Cardiac muscle cell (in vitro differentiated cells and primary cell): ENCODE data around the gene TNFRSF4. TPM values are rescaled to one million over a fixed set of nuclear protein-coding genes. Genes with fewer than 3 reads are reported as not detected.
A peak's percentile ranks its signal among the peaks of the same experiment; 100 is the strongest.

Source experiments
- DNase-seq, 2 donors: peaks; one replicate each; pipeline versions ENCODE4 v3.0.0 to v3.0.0-alpha.2; 2010 to 2017; ENCODE audit warnings: low read depth in 1 of 2, low spot score in 1 of 2
- H3K27ac ChIP-seq: fragments of 200-600 bp; sonication (generic); 2 replicates; pipeline ENCODE4 v1.5.1; 2016
- H3K27me3 ChIP-seq: fragments of 200-600 bp; sonication (generic); 2 replicates; pipeline ENCODE4 v1.6.0; 2016; ENCODE audit warnings: control low read depth
- H3K36me3 ChIP-seq: fragments of 200-600 bp; sonication (generic); 2 replicates; pipeline ENCODE4 v1.5.1; 2016; ENCODE audit warnings: control low read depth
- H3K4me1 ChIP-seq: fragments of 200-600 bp; sonication (generic); 2 replicates; pipeline ENCODE4 v1.8.1; 2017; ENCODE audit warnings: low read depth, mild to moderate bottlenecking, mixed run types
- H3K4me3 ChIP-seq: fragments of 200-600 bp; sonication (generic); 2 replicates; pipeline ENCODE4 v1.5.1; 2016; ENCODE audit warnings: mild to moderate bottlenecking
- H3K9me3 ChIP-seq: fragments of 200-600 bp; sonication (generic); 2 replicates; pipeline ENCODE4 v1.5.1; 2017; ENCODE audit warnings: low read depth, mild to moderate bottlenecking, control low read depth
- polyA plus RNA-seq: library from polyadenylated mRNA; unstranded; fragments of >200 nt; fragmentation: Nextera tagmentation; extraction: Ambion mirVana; gene quantifications from 2 replicates; pipeline ENCODE4 v1.2.1, GENCODE V29; 2016
- total RNA-seq: library from RNA; depleted of rRNA; stranded (reverse); fragments of >200 nt; gene quantifications from 2 replicates; pipeline ENCODE4 v1.2.3, GENCODE V29; 2016
- TF ChIP-seq, protein P1 (sequence below): IDR thresholded peaks from 2 replicates; pipeline ENCODE4 v1.5.1; 2012; ENCODE audit warnings: low read depth, mild to moderate bottlenecking, low read length

Gene TNFRSF4
- total and polyA plus RNA-seq, 2 experiments from 2014 or later, result not detected

DNA sequence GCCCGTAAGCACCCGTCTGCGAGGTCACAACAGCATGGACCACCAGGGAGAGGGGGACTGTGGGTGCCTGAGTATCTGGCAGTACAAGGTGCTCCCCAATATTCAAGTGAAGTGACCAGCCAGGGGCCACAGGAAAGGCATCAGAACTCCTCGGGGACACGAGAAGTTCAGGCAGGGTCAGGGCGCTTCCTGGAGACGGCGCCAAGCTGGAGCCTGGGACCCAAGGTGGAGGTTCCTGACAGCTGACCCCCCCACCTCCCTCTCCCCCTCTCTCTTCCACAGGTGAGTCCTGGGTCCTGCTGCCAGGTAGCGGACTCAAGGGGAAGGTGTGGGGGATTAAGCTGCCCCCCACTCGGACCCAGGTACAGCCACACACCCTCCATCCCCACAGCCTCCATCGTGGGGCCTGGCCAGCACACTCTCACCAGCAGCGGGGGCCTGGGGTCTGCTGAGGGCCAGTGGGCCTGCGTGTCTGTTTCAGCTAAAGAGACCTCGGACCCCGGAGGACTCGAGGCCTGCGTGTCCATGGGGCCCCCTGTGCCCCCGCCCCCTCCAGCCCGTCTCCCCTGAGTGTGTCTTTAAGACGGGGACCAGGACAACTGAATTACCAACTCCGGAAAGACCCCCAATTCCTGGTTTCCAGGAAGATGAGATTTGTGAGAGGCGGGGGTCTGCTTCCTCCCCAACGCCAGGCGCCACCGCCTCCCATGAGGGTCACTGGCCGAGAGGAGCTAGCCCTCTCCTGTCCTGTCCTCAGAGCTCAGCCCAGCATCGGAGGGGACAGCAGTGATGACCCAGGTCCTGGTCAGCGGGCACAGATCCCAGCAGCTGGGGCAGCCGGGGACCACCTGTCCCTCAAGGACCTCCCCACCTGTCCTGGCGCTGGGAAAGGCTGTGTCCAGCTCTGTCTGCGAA, 13.7 kb downstream of the TNFRSF4 start:
- Histone ChIP-seq H3K4me3 (peak overlapping the region; percentile 44), H3K36me3 (no peaks in the 10 kb centered on the region), H3K27me3 (peaks cover 52% of the 10 kb centered on the region), H3K27ac (no peak overlapping the region), H3K9me3 (no peaks in the 10 kb centered on the region), H3K4me1 (no peaks in the 10 kb centered on the region)
- no peak for DNase-seq
- TF ChIP-seq, protein P1, sequence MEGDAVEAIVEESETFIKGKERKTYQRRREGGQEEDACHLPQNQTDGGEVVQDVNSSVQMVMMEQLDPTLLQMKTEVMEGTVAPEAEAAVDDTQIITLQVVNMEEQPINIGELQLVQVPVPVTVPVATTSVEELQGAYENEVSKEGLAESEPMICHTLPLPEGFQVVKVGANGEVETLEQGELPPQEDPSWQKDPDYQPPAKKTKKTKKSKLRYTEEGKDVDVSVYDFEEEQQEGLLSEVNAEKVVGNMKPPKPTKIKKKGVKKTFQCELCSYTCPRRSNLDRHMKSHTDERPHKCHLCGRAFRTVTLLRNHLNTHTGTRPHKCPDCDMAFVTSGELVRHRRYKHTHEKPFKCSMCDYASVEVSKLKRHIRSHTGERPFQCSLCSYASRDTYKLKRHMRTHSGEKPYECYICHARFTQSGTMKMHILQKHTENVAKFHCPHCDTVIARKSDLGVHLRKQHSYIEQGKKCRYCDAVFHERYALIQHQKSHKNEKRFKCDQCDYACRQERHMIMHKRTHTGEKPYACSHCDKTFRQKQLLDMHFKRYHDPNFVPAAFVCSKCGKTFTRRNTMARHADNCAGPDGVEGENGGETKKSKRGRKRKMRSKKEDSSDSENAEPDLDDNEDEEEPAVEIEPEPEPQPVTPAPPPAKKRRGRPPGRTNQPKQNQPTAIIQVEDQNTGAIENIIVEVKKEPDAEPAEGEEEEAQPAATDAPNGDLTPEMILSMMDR, result no peak

DNA sequence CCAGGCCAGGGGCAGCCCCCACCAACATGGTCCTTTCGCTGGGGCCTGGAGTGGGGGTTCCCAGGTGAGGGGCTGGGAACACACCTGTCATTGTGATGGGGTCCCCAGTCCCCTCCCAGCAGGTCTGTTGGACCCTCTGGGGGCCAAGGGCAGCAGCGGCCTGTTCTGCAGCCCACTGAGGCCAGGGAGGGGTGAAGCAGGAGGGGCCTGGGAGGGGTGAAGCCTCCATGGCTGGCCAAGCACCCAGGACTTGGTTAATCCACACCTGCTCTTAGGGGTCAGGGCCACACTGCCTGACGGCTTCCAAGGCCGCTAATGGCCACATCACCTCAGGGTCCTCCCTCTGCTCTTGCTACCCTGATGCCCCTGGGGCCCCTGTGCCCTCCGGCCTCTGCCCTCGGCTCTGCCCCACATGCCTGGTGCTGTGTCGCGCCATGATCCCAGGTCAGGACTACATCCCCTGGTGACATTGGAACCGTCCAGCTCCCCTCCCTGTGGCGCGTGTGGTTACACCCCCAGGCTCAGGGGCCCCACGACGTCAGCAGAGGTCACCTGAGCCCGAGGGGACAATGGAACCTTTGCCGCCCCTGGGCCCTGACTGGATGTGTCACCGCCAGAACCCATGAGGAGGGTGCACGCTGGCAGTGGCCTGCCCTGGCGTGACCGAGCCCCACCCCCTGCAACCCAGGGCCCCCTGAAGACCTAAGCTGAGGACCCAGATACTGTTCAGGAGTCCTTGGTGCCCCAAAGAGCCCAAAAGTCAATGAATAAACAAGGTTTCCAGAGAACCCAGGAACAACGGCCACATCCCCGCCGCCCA, 14.6 kb downstream of the TNFRSF4 start:
- Histone ChIP-seq H3K9me3 (no peaks in the 10 kb centered on the region), H3K4me1 (no peaks in the 10 kb centered on the region), H3K4me3 (no peak overlapping the region), H3K27me3 (peaks cover 45% of the 10 kb centered on the region), H3K36me3 (no peaks in the 10 kb centered on the region), H3K27ac (no peak overlapping the region)
- TF ChIP-seq, protein P1, result no peak
- no peak for DNase-seq

- Histone ChIP-seq H3K27me3 (peaks cover 37% of the 10 kb centered on the region), H3K36me3 (no peaks in the 10 kb centered on the region), H3K4me1 (no peaks in the 10 kb centered on the region), H3K9me3 (no peaks in the 10 kb centered on the region), H3K4me3 (no peak overlapping the region), H3K27ac (no peak overlapping the region)
- TF ChIP-seq, protein P1, result no peak
- DNase-seq, result no peak
Observed at GRCh38 chr1:1198423-1199140, 15.4 kb downstream of the TNFRSF4 start.

DNA sequence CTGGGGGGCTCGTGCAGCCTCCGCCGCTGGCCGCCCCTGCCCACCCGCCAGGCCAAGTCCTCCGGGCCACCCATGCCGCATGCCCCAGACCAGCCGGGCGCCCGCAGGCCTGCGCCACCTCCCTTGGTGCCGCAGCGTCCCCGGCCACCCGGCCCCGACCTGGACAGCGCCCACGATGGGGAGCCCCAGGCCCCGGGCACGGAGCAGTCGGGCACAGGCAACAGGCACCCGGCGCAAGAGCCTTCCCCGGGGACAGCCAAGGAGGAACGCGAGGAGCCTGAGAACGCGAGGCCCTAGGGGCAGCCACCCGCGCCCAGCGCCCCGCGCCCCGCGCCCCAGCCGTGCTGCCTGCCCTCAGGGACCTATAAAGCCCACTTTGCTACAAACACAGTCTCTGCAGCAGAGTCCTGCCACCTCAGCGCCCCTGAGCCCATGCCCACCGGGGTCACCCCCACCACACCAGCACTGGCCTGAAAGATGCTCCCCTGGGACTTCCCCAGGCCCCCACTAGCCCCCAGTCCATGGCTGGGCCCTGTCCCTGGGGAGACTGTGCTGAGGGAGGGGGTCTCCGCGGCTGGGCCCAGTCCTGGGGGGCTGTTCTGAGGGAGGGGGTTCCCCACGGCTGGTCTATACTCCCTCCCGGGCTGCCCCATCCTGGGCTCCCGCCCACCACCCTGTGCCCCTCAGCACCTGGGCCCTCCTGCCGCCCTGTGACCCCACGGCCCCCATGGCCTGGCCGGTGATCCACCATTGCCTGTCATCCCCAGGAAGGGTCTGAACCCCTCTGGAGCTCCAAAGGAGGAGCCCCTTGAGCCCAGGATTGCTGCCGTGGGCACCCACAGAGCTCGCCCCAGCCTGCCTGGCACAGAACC, 16.2 kb downstream of the TNFRSF4 start:
- Histone ChIP-seq H3K27me3 (peaks cover 29% of the 10 kb centered on the region), H3K36me3 (no peaks in the 10 kb centered on the region), H3K4me3 (no peak overlapping the region), H3K27ac (no peak overlapping the region), H3K9me3 (no peaks in the 10 kb centered on the region), H3K4me1 (no peaks in the 10 kb centered on the region)
- TF ChIP-seq, protein P1, result no peak
- no peak for DNase-seq

DNA sequence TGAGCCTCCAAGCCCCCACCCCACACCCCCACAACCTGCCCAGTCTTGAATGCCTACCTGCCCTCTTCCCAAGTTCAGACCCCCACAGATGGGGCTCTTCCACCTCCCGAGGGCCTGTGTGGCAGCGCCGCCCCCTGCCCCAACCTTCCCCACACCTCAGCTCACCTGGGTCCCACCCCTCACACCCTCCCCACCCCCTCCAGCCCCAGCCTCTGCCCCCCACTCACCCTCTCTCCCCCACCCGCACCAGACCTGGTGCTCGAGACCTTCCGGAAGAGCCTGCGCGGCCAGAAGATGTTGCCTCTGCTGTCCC, 16.8 kb downstream of the TNFRSF4 start:
- Histone ChIP-seq H3K4me1 (no peaks in the 10 kb centered on the region), H3K9me3 (no peaks in the 10 kb centered on the region), H3K27me3 (peaks cover 27% of the 10 kb centered on the region), H3K27ac (no peak overlapping the region), H3K4me3 (no peak overlapping the region), H3K36me3 (no peaks in the 10 kb centered on the region)
- TF ChIP-seq, protein P1, result no peak
- no peak for DNase-seq
